Lower leg skin (tissue), 4 donors: Measurements from ENCODE around the gene PLB1. TPM values are rescaled to one million over a fixed set of nuclear protein-coding genes. Genes with fewer than 3 reads are reported as not detected.

ENCODE experiments used
- DNase-seq, 2 donors: peaks; one replicate each; pipeline ENCODE4 v3.0.0-alpha.2; 2019; ENCODE audit warnings: low spot score in 2 of 2
- H3K4me3 ChIP-seq: fragments of 200-600 bp; sonication (generic); 2 replicates; pipeline ENCODE4 v1.5.1; 2017; ENCODE audit warnings: mild to moderate bottlenecking, low read depth; ENCODE audit not compliant: poor library complexity, severe bottlenecking
- POLR2A ChIP-seq, 2 donors: fragments of 450-650 bp; IDR thresholded peaks; one replicate each; pipeline ENCODE4 v1.6.1; 2016 to 2017; ENCODE audit warnings: antibody characterized with exemption in 2 of 2, mild to moderate bottlenecking in 1 of 2, moderate library complexity in 1 of 2
- WGBS, 2 donors: methylation state at CpG; one replicate each; pipeline ENCODE4 v1.1.5; 2018; 5-methylcytosine and 5-hydroxymethylcytosine counted together
- intact Hi-C: fragments of 100-400 bp; cut with DNase I; formaldehyde crosslinking; loops from one replicate; pipeline ENCODE4 v1.15.0; 2023; ENCODE audit warnings: low total_unique reads
- total RNA-seq, 4 donors: library from RNA; depleted of rRNA; stranded (reverse); fragments of >200 nt; gene quantifications; one replicate each; pipeline ENCODE4 v1.1.0, GENCODE V29; 2016
- TF ChIP-seq, protein P1 (sequence below), 3 donors: fragments of 450-650 bp; IDR thresholded peaks; one replicate each; pipeline ENCODE4 v1.5.1; 2016; ENCODE audit warnings: antibody characterized with exemption in 3 of 3, mild to moderate bottlenecking in 3 of 3, moderate library complexity in 2 of 3

The PLB1 gene
- total RNA-seq, 4 donors from 2014 or later = 3.4 to 10.3 (median 8.9) TPM

DNA sequence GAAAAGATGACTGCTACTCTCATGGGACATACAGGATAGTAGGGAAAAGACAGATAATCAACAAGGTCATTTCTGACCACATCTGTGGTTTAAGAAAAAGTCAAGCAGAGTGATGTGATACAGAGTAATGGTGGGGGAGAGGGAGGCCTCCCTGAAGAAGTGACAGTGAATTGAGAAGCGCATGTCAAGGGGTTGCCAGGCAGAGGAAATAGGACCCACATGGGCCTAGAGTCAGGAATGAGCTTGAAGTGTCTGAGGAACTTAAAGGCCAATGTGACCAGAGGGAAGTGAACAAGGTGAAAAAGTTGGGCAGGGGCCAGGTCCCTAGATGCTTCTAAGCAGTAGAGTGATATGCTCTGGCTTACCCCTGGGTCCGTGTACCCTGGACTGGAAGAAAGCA, 142.2 kb downstream of the PLB1 start:
- 89% methylated on average over 2 of the region's 2 CpGs for WGBS, 2 donors
- no peak overlapping the region for H3K4me3 ChIP-seq
- intact Hi-C loops = no loop called here
- DNase-seq = peak in 1 of 2 donors; percentile 74
- no peak for TF ChIP-seq POLR2A (IDR thresholded peaks at IDR 0.05)
- TF ChIP-seq, protein P1, sequence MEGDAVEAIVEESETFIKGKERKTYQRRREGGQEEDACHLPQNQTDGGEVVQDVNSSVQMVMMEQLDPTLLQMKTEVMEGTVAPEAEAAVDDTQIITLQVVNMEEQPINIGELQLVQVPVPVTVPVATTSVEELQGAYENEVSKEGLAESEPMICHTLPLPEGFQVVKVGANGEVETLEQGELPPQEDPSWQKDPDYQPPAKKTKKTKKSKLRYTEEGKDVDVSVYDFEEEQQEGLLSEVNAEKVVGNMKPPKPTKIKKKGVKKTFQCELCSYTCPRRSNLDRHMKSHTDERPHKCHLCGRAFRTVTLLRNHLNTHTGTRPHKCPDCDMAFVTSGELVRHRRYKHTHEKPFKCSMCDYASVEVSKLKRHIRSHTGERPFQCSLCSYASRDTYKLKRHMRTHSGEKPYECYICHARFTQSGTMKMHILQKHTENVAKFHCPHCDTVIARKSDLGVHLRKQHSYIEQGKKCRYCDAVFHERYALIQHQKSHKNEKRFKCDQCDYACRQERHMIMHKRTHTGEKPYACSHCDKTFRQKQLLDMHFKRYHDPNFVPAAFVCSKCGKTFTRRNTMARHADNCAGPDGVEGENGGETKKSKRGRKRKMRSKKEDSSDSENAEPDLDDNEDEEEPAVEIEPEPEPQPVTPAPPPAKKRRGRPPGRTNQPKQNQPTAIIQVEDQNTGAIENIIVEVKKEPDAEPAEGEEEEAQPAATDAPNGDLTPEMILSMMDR (IDR thresholded peaks at IDR 0.05) = no peak

DNA sequence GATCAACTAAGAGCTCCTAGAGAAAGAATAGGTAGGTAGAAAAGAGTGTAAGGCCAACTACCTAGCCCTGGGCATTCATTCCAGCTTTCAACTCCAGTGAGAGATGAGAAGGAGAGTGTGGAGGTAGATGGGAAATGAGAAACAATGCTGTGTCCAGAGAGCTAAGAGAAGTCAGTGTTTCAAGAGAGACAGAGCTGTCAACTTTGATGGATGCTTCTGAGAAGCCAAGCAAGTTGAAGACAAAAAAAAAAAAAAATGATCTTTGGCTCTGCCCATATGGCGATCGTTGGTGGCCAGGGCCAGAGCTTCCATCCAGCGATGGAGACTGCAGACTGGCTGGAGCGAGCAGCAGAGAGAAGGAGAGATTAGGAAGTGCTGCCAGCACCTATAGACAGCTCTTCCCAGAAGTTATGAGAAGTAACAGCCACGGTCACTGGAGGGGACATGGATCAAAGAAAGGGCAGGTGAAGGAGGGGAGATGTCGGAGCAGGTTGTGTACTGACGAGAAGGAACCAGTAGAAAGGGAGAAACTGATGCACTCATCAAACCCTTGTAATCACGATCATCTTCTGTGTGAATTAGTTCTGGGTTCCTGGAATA, 143.3 kb downstream of the PLB1 start:
- DNase-seq = no peak
- no peak overlapping the region for H3K4me3 ChIP-seq
- intact Hi-C loops = no loop called here
- WGBS, 2 donors = 73 to 90% methylated on average over 8 of the region's 8 CpGs
- no peak for TF ChIP-seq POLR2A (IDR thresholded peaks at IDR 0.05)
- TF ChIP-seq, protein P1 (IDR thresholded peaks at IDR 0.05) = no peak

DNA sequence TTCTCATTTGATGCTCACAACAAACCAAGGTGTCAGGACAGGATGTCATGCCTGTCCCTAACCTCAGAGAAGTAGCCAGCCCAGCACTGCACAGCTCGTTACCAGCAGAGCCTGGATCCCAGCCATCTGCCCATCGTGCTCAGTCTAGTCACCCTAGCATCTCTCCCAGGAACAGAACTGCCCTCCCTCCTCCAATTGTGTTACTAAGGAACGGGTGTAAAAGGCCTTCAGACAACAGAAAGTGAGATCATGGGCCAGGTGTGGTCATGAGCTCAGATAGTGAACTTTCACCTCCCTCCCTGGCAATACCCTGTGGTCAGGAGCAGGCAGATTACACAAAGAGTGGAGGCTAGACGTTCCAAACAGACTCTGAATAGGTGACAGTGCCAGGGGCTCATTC, 144.0 kb downstream of the PLB1 start:
- WGBS, 2 donors = 56 to 68% methylated on average over 4 of the region's 4 CpGs
- intact Hi-C loops = no loop called here
- DNase-seq = no peak
- no peak overlapping the region for H3K4me3 ChIP-seq
- no peak for TF ChIP-seq POLR2A (IDR thresholded peaks at IDR 0.05)

DNA sequence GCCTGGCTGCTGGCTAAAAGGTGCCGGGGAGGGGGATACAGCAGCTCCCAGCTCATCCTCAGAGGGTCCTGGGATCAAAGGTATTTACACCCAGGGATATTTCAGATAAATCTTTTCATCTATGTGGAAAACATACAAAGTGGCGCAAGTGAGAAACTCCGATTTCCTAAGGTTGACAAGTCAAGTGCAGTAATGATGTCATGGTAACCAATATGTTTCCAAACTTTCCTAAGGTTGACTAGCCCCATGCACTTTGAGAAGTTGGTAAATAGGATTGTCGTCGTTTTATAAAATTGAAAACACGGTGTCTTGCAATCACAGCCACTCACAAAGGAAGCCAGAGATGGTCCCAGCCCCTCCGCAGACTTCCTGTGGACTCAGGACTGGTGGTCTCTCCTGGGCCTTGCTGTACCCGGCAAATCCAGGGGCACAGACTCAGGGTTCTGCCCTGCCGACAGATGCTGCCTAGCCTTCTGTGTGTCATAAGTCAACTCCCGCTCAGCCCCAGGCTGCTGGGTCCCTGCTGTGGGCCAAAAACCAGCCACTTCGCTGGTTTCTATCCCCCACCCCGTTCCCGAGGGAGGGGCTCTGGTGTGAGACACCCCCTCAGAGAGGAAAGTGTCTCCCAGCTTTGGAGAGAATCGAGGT, 144.5 kb downstream of the PLB1 start:
- no peak for DNase-seq
- no peak for TF ChIP-seq POLR2A (IDR thresholded peaks at IDR 0.05)
- TF ChIP-seq, protein P1 (IDR thresholded peaks at IDR 0.05) = no peak
- WGBS, 2 donors = 79 to 95% methylated on average over 14 of the region's 14 CpGs
- intact Hi-C loops = no loop called here
- no peak overlapping the region for H3K4me3 ChIP-seq

DNA sequence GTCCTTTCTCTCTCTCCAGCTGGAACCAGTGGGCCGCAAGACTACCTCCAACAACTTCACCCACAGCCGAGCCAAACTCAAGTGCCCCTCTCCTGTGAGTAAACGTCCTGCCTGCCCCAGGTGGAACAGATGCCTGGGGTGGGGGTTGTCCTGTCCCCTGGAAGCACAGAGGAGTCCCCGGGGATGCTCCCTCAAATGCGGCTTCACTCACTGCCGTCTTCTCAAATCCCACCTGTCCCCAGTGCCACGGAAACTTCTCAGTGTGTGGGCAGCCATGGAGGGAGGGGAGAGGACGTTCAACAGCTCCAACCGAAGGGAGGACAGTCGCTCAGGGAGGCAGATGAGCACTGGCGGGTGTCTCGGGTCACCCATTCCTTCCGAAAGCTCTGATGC, 145.0 kb downstream of the PLB1 start:
- DNase-seq = no peak
- intact Hi-C loops = no loop called here
- no peak overlapping the region for H3K4me3 ChIP-seq
- 92 to 94% methylated on average over 12 to 13 of the region's 13 CpGs for WGBS, 2 donors
- TF ChIP-seq, protein P1 (IDR thresholded peaks at IDR 0.05) = no peak
- TF ChIP-seq POLR2A (IDR thresholded peaks at IDR 0.05) = no peak

DNA sequence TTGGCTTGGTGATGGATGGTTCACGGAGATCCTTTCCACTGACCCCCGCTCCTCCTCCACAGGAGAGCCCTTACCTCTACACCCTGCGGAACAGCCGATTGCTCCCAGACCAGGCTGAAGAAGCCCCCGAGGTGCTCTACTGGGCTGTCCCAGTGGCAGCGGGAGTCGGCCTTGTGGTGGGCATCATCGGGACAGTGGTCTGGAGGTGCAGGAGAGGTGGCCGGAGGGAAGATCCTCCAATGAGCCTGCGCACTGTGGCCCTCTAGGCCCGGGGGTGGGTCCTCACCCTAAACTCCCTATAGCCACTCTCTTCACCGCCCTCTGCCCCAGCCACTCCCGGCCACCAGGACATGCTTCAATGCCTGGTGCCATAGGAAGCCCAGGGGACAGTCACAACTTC, 146.9 kb downstream of the PLB1 start:
- no peak for DNase-seq
- 95% methylated on average over 13 of the region's 13 CpGs for WGBS, 2 donors

More for the DNA sequence above, 146.9 kb downstream of the PLB1 start:
- no peak overlapping the region for H3K4me3 ChIP-seq
- intact Hi-C loops = no loop called here
- TF ChIP-seq POLR2A (IDR thresholded peaks at IDR 0.05) = no peak
- TF ChIP-seq, protein P1 (IDR thresholded peaks at IDR 0.05) = no peak
